Skin of body (tissue), 2 donors: Measurements from ENCODE around the gene NFKB1. TPM values are rescaled to one million over a fixed set of nuclear protein-coding genes. Genes with fewer than 3 reads are reported as not detected.

Experiments used
- DNase-seq: peaks from one replicate; lab custom pipeline; 2025; lab: John Stamatoyannopoulos, UW
- total RNA-seq: library from RNA; depleted of rRNA; stranded (reverse); fragments of >200 nt; gene quantifications from one replicate; pipeline ENCODE4 v1.2.3, GENCODE V29; 2014

NFKB1 gene
- total RNA-seq, 1 donor from 2014 or later, result 36.2 TPM

DNA sequence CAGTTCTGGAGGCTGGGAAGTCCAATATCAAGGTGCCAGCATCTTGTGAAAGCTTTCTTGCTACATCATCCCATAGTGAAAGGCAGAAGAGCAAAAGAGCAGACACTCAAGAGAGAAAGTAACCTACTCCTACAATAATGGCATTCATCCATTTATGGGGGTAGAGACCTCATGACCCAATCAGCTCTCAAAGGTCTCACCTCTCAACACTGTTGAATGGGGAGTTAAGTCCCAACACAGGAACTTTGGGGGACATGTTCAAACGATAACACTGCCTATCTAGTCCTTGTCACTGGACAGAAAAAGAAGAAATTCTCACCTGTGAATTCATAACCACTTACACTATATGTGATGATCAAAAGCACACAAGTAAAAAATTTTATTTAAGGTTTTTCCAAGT, 6.6 kb upstream of the NFKB1 start:
- no peak for DNase-seq

DNA sequence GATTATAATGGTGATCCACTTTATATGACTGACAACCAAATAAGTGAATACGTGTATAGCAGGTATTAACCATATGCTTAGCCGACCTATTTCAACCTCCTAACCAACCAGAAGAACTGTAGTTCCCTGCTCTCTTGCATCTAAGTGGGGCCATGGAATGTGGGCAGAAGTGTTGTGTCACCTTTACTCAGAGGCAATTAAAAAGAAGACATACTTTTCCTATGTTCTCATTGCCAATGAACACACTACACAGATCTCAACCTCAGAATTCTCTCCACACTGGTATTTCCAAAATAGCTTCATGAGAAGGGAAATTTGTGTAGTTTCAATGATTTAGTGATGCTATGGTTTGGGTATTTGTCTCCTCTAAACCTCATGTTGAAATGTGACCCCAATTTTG, 3.2 kb upstream of the NFKB1 start:
- no peak for DNase-seq

DNA sequence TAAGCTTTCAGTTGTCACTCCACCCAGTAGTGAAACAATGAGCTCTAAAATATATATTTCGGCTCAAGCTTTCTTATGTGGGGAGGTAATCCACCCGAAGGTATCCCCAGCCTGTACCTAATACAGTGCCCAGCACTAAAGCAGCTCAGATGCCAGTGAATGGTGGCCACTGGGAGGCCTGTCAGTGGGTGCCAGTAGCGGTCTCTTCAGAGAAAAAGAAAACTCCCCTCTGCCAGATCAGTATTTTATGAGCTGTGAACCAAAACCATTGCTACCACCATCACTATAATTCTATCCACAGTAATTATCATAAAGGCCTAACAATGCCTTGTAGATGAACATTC, 835 bp upstream of the NFKB1 start:
- no peak for DNase-seq

DNA sequence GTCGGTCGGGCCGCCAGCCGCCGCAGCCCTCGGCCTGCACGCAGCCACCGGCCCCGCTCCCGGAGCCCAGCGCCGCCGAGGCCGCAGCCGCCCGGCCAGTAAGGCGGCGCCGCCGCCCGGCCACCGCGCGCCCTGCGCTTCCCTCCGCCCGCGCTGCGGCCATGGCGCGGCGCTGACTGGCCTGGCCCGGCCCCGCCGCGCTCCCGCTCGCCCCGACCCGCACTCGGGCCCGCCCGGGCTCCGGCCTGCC, 213 bp downstream of the NFKB1 start:
- DNase-seq, result no peak

DNA sequence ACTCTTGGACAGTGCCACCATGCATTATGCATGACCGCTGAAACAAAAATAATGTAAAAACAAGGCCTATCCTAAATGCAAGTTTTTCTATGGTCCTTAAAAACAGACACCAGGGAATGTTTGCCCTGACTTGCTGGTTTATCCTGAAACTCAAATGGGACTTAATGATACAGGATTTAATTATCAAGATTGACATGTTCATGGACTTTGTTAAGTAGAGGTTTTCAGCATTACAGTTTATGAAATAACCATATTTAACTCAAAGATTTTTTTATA, 1.3 kb downstream of the NFKB1 start:
- DNase-seq, result peak; percentile 53

DNA sequence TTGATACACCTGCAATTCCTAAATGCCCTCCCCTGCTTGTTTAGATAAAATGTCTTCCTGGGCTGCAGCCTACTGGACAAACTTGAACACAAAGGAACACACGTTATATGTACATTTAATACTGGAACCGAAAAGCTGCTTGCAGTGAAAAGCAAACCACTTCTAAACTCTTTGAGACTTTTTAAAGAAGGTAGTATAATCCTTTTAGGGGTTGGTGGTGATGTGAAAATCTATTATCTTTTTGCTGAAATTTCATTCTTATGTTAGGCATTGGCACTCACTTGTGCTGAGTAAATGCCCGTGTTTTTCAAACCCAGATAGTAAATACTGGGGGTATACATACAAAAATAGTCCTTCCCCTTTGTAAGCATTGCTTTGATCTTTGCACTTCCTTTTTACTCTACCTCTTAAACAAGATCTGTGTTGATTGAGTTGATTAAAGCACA, 2.2 kb downstream of the NFKB1 start:
- DNase-seq, result no peak

DNA sequence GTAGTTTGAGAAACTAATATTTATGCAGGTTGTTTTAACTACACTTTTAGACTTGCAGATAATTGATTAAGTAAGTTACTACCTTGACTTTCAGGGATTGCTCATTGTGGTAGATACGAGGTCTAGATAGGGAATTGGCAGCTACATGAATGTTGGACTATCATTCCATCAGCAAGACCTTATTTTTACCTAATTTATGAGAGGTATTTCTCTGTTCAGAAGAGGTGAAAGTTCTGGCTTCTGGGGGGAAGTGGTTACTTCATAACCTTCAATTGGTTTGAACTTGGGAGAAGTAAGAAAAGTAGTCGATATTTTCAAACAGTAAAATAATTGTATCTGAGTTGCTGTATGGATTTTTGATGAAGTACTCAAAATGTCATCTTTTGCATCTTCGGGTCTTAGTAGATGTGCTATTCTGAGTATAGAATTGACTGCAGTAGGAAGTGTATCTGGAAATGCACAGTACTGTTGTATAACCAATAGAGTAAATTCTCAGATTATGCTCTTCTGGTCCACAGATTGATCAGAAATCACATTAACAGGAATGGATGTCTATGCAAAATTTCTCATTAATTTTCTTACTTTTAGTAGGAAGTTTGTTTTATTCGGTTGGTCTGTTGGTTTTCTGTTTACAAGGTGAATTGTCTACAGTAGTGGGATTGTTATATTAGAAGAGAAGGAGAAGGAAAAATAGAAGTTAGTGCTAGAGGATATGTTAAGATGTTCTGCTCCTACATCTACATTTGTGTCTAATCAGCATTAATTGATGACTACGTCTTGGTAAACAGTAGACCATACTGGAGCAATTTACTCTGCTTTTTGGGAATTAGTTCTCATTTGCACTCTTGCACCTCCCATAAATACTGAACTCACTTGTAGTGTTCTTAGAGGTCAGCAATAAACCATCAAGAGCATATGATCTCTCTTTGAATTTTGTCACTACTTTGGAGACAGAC, 3.0 kb downstream of the NFKB1 start:
- DNase-seq, result no peak

DNA sequence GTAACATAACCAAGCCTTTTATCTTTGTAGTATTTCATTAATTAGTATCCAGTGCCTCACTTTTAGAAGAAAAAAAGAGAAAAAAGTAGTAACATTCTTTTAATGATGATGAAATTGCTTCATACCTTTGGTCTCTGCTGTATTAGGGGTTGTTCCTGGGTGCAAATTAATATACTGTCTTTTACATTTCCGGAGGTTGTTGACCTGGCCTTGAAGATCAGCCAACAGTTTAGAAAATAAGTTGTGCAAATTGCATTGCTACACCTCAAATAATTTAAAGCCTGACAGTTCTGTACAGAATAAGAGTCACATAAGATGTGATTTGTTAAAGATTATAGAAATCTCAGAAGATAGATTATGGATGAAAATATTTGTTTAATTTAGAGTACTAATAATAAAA, 3.8 kb downstream of the NFKB1 start:
- DNase-seq, result no peak

DNA sequence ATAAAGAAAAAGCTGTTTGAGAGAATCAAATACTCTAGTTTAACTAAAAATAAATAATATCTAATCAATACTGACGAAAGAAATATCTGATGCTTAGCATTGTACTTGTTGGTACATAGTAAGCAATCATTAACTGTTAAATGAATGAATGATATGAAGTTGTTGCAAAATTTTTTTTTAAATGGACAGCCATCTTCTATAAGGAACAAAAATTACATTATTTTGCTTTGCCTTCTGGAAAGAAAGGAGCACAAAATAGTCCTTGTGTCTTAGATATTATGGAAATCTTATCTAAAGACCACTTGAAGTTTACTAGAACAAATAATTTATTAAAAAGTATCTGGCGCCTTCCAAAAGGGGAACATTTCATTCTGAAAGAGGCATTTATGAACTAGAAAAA, 4.5 kb downstream of the NFKB1 start:
- no peak for DNase-seq

DNA sequence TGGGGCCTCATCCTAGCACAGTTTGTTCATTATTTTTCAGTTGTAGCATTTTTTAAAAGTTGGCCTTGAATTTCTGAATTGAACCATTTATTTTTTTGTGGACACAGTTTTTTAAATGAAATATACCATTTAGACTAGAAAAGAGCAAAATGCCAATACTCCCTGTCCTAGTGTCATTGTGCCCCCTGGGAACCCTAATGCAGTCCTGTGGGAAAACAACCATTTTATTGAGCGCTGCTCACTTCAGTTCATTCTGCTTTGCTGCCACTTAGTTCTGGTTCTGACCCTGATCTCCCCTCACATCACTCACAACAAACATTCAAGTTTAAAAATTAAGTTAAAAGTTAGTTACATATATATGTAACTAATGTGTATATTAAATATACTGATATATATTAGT, 5.4 kb downstream of the NFKB1 start:
- no peak for DNase-seq

DNA sequence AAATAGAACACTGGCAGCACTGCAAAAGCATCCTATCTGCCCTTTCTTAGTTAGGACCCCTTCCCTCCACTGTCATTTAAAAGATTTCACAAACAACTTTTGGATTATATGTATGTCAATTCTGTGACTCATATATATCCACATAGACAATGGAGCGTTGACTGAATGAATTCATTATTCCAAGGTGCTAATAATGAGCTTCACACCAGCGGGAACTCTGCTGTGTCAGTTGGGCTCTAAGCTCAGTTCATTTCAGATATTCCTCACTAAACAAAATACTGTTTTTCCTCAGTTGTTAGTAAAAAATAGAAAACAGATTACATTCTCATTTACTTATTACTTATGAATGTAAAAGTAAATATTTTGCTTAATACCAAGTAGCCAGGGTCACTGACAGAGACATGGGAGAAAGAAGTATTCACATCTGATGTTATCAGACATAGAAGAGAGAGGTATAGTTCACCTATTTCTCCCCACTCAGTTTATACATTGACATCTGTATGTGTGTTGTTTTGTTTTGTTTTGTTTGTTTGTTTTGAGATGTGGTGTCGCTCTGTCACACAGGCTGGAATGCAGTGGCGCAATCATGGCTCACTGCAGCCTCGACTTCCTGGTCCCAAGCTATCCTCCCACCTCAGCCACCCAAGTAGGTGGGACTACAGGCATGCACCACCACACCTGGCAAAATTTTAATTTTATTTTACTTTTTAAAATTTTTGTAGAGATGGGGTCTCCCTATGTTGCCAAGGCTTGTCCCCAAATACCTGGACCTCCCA, 10.9 kb downstream of the NFKB1 start:
- DNase-seq, result no peak

DNA sequence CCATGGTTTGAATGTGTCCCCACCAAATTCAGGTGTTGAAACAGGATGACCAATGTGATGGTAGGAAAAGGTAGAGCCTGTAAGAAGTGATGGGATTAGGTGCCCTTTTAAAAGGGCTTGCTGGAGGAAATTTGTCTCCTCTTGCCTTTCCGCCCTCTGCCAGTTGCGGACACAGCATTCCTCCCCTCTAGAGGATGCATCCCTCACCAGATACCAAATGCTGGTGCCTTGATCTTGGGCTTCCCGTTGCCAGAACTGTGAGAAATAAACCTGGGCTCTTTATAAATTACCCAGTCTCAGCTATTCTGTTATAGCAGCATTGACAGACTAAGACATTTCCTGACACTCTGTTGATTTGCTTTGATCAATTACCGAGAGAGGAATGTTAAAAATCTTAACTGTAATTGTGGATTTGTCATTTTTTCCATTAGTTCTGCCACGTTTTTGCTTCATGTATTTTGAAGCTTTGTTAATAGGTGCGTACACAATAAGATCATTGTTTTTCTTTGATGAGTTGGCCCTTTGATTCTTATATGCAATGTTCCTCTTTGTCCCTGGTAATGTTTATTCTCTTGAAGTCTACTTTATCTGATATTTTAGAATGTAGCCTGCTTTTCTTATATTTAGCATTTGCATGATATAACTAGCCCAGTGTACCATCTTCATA, 13.3 kb downstream of the NFKB1 start:
- no peak for DNase-seq

DNA sequence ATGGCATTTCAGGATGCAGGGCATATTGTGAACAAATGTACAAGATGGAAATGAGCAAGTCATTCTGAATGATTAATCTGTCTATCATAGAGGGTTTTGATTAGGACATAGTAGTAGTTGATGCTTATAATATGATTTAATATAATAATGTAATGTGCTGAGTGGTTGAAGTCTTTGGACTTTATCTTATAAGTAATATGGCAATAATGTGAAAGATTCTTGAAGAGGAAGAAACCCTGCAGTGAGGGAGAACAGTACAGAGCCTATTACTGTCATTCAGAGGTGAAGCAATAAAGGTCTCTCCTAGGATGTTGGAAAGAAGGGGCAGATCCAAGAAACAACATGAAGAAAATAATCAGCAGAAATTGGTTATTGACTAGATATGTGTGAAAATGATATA, 16.6 kb downstream of the NFKB1 start:
- no peak for DNase-seq

DNA sequence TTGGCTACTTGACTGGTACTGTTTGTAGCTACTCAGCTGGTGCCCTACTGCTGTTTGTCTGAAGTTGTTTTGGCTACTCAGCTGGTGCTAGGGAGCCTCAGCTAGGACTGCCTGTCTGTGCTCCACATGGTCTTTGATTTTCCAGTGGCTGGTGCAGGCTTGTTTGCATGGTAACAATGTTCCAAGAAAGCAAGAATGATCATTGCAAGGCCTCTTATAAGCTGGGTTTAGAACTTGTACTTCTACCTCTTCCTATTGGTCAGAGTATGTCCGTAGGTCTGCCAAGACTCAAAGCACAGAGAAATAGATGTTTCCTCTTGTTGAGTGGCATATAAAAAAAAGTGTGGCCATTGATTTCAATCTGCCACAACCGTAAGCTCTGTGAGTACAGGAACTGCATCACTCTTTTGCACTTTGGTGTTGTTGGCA, 17.6 kb downstream of the NFKB1 start:
- no peak for DNase-seq

DNA sequence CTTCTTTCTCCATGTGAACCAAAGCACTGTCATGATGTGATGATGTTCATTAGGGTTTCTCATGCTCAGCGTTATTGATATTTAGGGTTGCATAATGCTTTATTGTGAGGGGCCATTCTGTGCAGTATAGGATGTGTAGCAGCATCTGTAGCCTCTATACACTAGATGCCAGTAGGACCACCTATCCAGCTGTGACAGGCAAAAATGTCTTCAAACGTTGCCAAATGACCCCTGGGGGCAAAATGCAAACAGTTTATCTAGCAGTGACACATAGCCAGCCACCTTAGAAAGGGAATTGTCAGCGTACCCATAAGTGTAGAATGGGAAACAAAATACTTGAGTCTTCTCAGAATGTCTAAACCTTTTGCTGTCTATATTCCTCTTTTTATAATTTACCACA, 18.8 kb downstream of the NFKB1 start:
- no peak for DNase-seq

DNA sequence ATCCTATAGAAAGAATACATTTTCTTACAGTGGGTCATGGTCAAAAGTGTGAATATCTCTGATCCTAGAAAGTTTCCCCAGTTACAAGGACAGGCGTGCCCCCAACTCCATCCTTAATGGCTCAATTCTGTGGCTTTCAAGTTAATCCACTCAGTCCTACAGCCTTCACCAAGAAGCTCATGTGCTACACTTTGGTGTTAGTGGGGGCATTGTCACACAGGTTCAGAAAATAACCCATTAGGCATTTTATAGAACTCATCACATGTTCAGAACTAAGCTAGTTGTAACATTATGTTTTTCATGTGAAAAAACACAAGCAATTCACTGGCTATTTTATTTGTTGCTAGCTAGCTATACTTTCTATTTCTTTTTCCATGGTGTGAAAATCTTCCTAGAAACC, 20.4 kb downstream of the NFKB1 start:
- no peak for DNase-seq

DNA sequence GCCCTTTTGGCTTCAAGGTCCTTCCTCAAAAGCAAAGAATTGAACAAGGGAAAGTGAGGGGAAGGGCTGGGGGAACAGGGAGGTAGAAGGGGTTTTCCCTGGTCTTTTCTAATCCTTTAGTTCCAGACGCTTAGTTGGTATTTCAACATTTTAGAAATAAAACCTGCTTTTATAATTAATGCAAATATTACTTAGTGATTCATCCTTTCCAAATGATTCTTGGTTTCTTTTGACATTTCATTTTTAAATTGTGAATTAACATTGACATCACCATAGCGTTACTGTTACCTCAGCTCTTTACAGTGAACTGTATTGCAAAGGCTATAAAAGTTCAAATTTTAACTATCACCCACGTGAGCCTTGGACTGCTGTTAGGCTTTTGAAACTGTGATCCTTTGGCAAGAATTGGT, 20.9 kb downstream of the NFKB1 start:
- DNase-seq, result no peak

DNA sequence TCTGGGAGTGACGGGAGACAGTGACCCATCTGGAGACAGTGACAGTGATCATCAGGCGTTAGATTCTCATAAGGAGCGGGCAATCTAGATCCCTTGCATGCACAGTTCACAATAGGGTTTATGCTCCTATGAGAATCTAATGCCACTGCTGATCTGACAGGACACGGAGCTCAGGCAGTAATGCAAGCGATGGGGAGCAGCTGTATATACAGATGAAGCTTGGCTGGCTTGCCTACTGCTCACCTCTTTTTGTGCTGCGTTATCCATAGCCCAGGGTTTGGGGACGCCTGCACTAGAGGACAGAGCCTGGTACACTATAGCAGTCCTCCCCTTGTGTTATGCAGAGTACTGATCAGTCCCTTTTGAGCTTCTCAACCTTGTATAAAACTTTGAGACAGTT, 23.5 kb downstream of the NFKB1 start:
- no peak for DNase-seq

DNA sequence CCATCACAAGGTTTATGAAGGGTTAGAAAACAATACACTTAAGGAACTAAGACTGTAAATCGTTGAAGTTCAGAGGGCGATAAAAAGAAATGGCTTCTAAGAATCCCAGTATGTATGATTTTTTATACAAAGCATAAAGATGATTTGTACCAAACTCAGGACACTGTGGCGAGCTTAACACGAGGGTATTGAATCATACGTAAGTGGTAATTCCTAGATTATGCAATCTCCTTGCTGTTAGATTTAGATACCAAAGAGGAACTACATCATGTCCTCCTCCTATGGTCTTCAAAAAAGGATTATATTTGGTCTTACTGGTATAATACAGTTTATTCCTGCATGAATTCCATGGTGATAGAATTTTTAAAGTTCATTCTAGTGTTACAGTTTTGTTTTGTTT, 23.9 kb downstream of the NFKB1 start:
- DNase-seq, result no peak

DNA sequence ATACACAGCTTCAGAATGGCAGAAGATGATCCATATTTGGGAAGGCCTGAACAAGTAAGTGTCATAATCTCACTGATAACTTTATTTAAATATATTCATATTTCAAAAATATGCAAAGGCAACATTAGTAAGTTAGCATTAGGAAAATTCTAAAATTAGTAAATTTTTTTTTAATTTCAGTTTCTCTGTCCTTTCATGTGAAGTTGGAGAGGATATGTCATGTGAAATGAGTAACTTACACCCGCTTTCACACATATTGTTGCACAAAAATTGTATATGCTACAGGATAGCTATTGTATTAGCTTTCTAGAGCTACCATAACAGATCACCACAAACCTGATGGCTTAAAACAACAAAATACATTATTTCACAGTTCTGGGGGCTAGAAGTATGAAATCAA, 24.3 kb downstream of the NFKB1 start:
- no peak for DNase-seq

DNA sequence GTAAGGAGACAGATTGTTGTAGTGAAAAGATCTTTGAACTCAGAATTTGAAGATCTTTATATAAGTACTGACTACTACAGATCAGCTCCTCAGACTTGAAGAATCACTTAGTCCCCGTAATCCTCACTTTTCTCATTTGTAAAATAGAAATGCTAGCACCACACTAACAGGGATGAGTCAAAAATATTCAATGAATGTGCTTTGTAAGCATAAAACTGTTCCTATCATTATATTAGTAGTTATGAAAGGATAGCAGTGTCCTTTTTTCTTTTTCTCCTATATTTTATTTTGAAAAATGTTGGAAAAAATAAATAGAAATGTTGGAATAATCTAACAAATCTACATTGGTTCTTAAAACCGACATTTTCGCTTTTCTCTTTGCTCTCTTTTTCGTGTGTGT, 25.4 kb downstream of the NFKB1 start:
- no peak for DNase-seq

DNA sequence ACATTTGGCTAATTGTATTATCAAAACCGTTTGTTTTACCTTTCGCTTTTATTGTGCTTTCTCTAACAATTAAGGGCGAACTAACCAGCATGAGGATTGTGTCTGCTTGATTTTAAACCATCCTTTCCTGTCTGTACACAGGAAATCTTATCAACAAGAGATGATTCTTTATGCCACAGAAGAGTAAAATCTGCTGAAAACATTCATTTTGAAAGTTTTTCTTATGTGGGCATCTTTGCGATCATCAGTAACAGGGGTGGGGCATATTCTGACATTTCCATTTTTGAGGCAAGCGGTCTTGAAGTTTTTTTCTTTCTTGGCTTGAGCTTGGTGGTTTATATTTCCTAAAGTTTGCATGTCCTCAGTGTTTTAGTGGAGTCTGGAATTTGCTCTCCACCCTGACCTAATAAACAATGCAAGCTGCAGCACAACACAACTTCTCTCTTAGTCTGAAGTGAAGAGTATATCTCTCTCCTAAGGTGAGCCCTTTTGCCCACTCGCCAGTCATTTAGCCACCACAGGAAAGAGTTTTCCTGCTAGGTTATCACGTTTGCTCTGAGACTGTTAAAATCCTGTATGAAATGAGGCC, 26.6 kb downstream of the NFKB1 start:
- no peak for DNase-seq
